OCI-LY1 (cell line): ENCODE data around the gene UCP3.

Experiments used
- EZH2 ChIP-seq: fragments of 200-600 bp; sonication (generic), shearing (Covaris generic); IDR thresholded peaks from 2 replicates; pipeline ENCODE4 v1.8.0; 2017; ENCODE audit warnings: borderline replicate concordance, mixed run types, mild to moderate bottlenecking, antibody characterized with exemption, low read length, moderate library complexity, mixed read lengths
- TF ChIP-seq, protein P1 (sequence below): fragments of 200-600 bp; sonication (generic), shearing (Covaris generic); IDR thresholded peaks from 2 replicates; pipeline ENCODE4 v1.5.1; 2017; ENCODE audit warnings: mild to moderate bottlenecking, antibody characterized with exemption, low read length, moderate library complexity, mixed read lengths

DNA sequence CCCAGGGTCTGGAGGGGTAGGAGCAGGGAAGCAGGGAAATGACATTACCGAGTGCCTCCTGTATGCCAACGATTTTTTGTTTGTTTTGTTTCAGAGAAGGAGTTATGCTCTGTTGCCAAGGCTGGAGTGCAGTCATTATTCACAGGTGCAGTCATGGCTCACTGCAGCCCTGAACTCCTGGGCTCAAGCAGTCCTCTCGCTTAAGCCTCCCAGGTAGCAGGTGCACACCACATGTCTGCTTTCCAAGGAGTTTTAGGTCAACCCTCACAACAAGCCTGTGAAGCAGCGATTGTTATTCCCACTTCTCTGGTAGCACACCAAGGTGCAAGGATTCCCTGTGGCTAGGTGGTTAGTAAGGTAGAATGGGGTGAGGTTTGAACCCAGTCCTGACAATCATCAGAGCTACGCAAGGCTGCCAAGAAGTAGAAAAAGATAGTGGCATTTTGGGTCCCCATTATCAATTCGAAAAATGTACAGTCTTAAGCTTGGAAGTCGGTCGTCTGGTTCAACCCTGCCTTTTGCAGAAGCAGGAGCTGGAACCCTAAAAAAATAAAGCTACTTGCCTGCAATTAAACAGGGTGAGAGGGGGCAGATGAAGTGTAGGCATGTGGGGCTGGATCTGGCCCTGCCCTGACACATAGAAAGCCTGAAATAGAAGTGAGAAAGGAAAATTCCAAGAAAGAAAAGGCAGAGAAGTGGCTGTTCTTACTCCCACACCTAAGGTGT lies 9.1 kb downstream of the UCP3 start:
- TF ChIP-seq, protein P1, sequence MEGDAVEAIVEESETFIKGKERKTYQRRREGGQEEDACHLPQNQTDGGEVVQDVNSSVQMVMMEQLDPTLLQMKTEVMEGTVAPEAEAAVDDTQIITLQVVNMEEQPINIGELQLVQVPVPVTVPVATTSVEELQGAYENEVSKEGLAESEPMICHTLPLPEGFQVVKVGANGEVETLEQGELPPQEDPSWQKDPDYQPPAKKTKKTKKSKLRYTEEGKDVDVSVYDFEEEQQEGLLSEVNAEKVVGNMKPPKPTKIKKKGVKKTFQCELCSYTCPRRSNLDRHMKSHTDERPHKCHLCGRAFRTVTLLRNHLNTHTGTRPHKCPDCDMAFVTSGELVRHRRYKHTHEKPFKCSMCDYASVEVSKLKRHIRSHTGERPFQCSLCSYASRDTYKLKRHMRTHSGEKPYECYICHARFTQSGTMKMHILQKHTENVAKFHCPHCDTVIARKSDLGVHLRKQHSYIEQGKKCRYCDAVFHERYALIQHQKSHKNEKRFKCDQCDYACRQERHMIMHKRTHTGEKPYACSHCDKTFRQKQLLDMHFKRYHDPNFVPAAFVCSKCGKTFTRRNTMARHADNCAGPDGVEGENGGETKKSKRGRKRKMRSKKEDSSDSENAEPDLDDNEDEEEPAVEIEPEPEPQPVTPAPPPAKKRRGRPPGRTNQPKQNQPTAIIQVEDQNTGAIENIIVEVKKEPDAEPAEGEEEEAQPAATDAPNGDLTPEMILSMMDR: no peak
- no peak for TF ChIP-seq EZH2
